Activated CD8-positive, alpha-beta memory T cell treated with anti-CD3 and anti-CD28 coated beads, Interleukin-2, amount 50 U/mL, for 1 hour (primary cell): Measurements from ENCODE around the gene MAGI1.

Experiments
- DNase-seq: peaks from one replicate; pipeline ENCODE4 v3.0.0-alpha.2; 2020; ENCODE audit errors: extremely low read depth

The MAGI1 gene

GRCh38 chr3:65717676-65718346 is 320.9 kb downstream of the MAGI1 start:
- DNase-seq, result no peak

GRCh38 chr3:65716071-65716751 is 322.5 kb downstream of the MAGI1 start:
- DNase-seq, result no peak

- DNase-seq, result no peak
Observed at GRCh38 chr3:65714134-65714533, 324.6 kb downstream of the MAGI1 start.

- DNase-seq, result no peak
Observed at GRCh38 chr3:65713016-65713415, 325.7 kb downstream of the MAGI1 start.

- DNase-seq, result no peak
Observed at GRCh38 chr3:65712140-65712539, 326.6 kb downstream of the MAGI1 start.

GRCh38 chr3:65706776-65707568 is 331.7 kb downstream of the MAGI1 start:
- no peak for DNase-seq

GRCh38 chr3:65706301-65706700 is 332.4 kb downstream of the MAGI1 start:
- no peak for DNase-seq

- no peak for DNase-seq
Observed at GRCh38 chr3:65703820-65704219, 334.9 kb downstream of the MAGI1 start.

GRCh38 chr3:65703026-65703425 is 335.7 kb downstream of the MAGI1 start:
- DNase-seq, result no peak

- no peak for DNase-seq
Observed at GRCh38 chr3:65702202-65702601, 336.5 kb downstream of the MAGI1 start.

- DNase-seq, result no peak
Observed at GRCh38 chr3:65701516-65701915, 337.2 kb downstream of the MAGI1 start.

GRCh38 chr3:65689436-65689835 is 349.3 kb downstream of the MAGI1 start:
- no peak for DNase-seq

GRCh38 chr3:65687741-65688140 is 351.0 kb downstream of the MAGI1 start:
- DNase-seq, result no peak

- no peak for DNase-seq
Observed at GRCh38 chr3:65685621-65686235, 353.0 kb downstream of the MAGI1 start.

- no peak for DNase-seq
Observed at GRCh38 chr3:65678516-65678915, 360.2 kb downstream of the MAGI1 start.

GRCh38 chr3:65677486-65678010 is 361.2 kb downstream of the MAGI1 start:
- DNase-seq, result no peak

- no peak for DNase-seq
Observed at GRCh38 chr3:65676580-65676979, 362.1 kb downstream of the MAGI1 start.

- no peak for DNase-seq
Observed at GRCh38 chr3:65675011-65675410, 363.7 kb downstream of the MAGI1 start.

GRCh38 chr3:65674226-65674625 is 364.5 kb downstream of the MAGI1 start:
- DNase-seq, result no peak

GRCh38 chr3:65672871-65673815 is 365.6 kb downstream of the MAGI1 start:
- no peak for DNase-seq

GRCh38 chr3:65672061-65672460 is 366.7 kb downstream of the MAGI1 start:
- no peak for DNase-seq
